ENCODE results near the gene ZNF521.
"Not testable (repeated sequence)": the region's sequence is repeated elsewhere in the genome, so short reads cannot be mapped to it uniquely, and the experiment has no call there.

The ZNF521 gene

DNA sequence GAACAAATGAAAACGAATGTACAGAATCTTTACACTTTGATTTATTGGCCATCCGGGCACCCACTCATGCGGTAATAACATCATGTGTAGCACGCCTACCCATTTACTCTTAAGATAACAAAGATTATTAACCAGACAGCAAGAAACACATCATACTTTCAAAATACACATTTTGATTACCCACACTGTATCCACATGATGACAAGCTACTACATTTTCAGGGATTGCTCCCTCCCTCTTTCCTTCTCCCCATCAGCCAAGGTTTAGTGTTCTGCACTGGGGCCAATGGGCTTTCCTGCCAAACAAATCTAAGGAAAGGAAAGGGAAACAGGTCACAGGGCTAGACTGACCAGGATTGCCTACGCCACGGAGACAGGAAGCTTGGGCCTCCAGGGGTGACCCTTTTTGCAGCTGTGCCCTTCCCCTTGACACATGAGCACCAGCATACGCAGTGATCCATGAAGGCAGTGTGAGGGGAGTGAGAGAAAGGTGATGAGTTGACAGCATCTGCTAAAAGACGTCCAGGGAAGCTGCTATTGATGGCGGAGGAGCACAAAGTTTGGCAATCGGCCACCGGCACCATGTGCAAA is 76.5 kb downstream of the ZNF521 start:
- H3K4me3 ChIP-seq (ENCODE audit: low read depth, low read length), result no peak overlapping the region
- TF ChIP-seq, protein P1, sequence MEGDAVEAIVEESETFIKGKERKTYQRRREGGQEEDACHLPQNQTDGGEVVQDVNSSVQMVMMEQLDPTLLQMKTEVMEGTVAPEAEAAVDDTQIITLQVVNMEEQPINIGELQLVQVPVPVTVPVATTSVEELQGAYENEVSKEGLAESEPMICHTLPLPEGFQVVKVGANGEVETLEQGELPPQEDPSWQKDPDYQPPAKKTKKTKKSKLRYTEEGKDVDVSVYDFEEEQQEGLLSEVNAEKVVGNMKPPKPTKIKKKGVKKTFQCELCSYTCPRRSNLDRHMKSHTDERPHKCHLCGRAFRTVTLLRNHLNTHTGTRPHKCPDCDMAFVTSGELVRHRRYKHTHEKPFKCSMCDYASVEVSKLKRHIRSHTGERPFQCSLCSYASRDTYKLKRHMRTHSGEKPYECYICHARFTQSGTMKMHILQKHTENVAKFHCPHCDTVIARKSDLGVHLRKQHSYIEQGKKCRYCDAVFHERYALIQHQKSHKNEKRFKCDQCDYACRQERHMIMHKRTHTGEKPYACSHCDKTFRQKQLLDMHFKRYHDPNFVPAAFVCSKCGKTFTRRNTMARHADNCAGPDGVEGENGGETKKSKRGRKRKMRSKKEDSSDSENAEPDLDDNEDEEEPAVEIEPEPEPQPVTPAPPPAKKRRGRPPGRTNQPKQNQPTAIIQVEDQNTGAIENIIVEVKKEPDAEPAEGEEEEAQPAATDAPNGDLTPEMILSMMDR (IDR thresholded peaks at IDR 0.05; ENCODE audit: low read depth, low read length), result no peak

DNA sequence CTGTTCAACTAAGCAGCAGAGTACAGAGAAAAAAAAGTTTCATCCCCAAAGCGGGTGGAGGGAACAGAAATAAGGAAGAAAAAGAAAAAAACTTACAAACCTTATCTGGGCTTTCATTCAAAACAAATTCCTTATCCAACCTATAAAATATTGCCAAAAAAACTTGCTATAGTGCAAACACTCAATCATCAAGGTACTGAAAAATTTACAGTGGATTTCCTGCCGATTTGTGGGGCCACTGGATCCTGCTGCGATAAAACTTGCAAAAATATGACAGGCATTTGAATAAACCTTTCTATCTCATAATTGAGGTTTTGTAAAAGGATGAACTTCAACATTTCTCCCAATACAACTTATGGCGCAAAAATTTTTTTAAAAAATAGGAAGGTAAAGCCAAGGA is 77.0 kb downstream of the ZNF521 start:
- H3K4me3 ChIP-seq (ENCODE audit: low read depth, low read length), result no peak overlapping the region
- TF ChIP-seq, protein P1 (IDR thresholded peaks at IDR 0.05; ENCODE audit: low read depth, low read length), result no peak

DNA sequence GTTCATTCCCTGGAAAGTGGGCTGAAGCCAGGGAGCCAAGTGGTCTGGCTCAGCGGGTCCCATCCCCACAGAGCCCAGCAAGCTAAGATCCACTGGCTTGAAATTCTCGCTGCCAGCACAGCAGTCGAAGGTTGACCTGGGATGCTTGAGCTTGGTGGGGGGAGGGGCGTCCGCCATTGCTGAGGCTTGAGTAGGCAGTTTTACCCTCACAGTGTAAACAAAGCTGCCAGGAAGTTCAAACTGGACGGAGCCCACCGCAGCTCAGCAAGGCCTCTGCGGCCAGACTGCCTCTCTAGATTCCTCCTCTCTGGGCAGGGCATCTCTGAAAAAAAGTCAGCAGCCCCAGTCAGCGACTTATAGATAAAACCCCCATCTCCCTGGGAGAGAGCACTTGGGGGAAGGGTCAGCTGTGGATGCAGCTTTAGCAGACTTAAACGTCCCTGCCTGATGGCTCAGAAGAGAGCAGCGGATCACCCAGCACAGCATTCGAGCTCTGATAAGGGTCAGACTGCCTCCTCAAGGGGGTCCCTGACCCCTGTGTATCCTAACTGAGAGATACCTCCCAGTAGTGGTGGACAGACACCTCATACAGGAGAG is 84.9 kb downstream of the ZNF521 start:
- not testable (repeated sequence) for H3K4me3 ChIP-seq (ENCODE audit: low read depth, low read length)

DNA sequence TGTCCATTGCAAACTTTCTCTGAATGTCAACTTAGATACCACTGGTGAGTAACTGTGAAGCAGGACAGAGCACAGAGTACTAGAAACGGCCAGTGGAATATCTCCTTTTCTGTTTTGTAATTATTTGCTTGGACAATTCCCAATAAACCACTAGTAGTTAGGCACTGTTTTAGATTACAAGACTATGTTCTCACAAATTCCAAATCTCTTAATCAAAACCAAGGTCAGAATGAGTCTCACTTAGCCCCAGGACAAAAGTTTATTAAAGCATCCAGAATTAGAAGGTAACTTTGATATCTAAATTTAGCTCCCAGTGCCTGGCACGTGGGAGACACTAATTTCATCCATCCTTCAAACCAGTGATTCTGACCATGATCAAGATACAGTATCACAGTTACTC is 89.0 kb downstream of the ZNF521 start:
- TF ChIP-seq, protein P1 (IDR thresholded peaks at IDR 0.05; ENCODE audit: low read depth, low read length), result no peak

DNA sequence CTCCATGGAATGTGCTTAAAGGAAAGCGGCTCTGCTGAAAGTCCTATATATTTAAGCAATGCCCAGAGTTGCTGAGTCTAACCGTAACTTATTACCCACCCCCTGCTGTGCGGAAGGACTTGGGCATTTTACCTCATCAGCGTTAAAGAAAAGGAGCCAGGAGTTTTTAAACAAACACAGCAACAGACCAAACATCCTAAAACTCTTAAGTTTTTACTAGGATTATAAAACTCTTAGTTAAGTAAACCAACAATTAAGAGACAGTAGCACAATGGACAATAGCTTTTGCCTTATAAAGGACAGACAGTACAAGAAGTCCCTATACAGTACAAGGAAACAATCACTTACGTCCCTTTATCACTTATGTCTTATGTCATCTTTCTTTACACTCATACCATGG is 90.2 kb downstream of the ZNF521 start:
- TF ChIP-seq, protein P1 (IDR thresholded peaks at IDR 0.05; ENCODE audit: low read depth, low read length), result no peak
- H3K4me3 ChIP-seq (ENCODE audit: low read depth, low read length), result no peak overlapping the region

More for the DNA sequence above, 89.0 kb downstream of the ZNF521 start:
- H3K4me3 ChIP-seq (ENCODE audit: low read depth, low read length), result no peak overlapping the region

DNA sequence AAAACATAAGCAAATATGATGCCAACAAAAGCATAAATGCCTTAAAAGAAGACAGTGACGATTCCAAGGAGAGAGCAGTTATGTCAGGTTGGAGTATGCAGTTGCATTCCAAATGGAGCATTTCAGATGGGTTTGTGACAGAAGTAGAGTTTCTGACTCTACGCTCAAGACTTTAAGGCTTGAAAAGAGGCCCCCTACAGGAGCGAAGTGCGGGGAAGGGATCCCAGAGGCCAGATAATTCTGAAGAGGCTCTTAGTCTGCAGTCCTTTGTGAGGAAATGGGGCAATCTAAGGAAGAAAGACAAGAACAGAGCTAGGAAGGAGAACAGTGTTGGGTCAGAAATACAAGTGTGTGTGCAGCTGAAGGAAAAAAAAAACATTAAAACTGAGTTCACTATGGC is 95.5 kb downstream of the ZNF521 start:
- TF ChIP-seq, protein P1 (IDR thresholded peaks at IDR 0.05; ENCODE audit: low read depth, low read length), result no peak
- H3K4me3 ChIP-seq (ENCODE audit: low read depth, low read length), result no peak overlapping the region

DNA sequence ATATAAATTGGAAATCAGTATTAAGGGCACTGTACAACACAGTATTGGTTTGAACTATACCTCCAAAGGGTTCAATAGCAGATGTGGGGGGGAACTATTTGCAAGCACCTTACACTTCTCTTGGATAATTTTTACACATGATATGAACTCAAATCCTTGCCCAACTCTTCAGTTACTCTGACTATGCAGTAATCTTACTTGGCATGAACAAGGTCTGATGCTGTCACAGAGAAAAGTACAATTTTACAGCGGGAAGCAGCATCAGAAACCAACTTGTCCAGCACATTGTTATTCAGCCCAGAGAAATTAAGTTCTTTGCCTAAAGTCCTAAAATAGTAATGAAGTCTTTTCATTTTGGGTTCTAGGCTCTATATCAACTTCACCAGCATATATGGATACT is 98.2 kb downstream of the ZNF521 start:
- TF ChIP-seq, protein P1 (IDR thresholded peaks at IDR 0.05; ENCODE audit: low read depth, low read length), result no peak
- no peak overlapping the region for H3K4me3 ChIP-seq (ENCODE audit: low read depth, low read length)

DNA sequence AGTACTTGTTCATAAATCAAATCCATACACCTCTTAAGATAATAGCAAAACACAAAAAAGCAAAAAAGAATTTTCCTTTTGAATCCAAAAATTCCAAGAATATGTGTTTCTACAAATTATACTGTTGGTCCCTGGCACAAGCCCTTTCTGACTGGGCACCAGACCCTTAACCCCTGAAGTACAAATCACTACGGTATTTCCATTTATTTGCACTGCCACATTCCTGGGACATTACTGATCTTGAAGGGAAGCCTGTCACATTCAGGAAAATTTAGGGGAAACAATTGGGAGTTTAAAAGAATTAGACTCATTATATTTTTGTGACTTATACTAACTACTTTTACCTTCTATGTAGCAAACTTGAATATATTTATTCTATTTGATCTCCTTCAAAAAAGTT is 98.8 kb downstream of the ZNF521 start:
- TF ChIP-seq, protein P1 (IDR thresholded peaks at IDR 0.05; ENCODE audit: low read depth, low read length), result no peak
- no peak overlapping the region for H3K4me3 ChIP-seq (ENCODE audit: low read depth, low read length)
